ENCODE results near the gene PLEKHN1.

DNA sequence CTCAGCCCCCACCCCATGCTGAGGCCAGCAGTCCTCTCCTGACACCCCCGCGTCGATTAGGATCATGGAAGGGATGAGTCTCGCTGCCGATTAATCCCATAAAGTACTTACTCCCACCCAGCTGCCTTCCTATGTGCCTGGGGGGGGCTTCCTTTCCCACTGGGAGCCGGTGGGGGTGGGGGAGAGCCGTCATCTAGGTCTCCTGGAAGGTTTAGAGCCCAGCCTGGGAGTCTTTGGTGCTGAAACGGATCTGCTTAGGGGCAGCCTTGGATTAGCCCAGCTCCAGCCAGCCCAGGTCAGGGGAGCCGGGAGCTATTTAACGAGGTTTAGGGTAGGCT lies 32.7 kb upstream of the PLEKHN1 start:
- TF ChIP-seq, protein P1, sequence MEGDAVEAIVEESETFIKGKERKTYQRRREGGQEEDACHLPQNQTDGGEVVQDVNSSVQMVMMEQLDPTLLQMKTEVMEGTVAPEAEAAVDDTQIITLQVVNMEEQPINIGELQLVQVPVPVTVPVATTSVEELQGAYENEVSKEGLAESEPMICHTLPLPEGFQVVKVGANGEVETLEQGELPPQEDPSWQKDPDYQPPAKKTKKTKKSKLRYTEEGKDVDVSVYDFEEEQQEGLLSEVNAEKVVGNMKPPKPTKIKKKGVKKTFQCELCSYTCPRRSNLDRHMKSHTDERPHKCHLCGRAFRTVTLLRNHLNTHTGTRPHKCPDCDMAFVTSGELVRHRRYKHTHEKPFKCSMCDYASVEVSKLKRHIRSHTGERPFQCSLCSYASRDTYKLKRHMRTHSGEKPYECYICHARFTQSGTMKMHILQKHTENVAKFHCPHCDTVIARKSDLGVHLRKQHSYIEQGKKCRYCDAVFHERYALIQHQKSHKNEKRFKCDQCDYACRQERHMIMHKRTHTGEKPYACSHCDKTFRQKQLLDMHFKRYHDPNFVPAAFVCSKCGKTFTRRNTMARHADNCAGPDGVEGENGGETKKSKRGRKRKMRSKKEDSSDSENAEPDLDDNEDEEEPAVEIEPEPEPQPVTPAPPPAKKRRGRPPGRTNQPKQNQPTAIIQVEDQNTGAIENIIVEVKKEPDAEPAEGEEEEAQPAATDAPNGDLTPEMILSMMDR (conservative IDR thresholded peaks at IDR 0.05), result no peak
- no peak for TF ChIP-seq ZFX (IDR thresholded peaks at IDR 0.05)

All from C4-2B (cell line).